Skeletal muscle tissue (tissue), 4 donors: ENCODE data around the gene AHCYL1. TPM values are rescaled to one million over a fixed set of nuclear protein-coding genes. Genes with fewer than 3 reads are reported as not detected.

Experiments used
- H3K27ac ChIP-seq: one replicate; pipeline ENCODE4 v1.7.0; 2013; ENCODE audit warnings: mild to moderate bottlenecking, low read depth, low read length, inconsistent platforms
- H3K27me3 ChIP-seq, 3 donors: one replicate each; pipeline ENCODE4 v1.7.0; 2013; ENCODE audit warnings: low read length in 3 of 3; ENCODE audit not compliant: control insufficient read depth in 3 of 3, insufficient read depth in 3 of 3
- H3K36me3 ChIP-seq, 3 donors: one replicate each; pipeline ENCODE4 v1.7.0; 2013; ENCODE audit warnings: low read length in 3 of 3; ENCODE audit not compliant: control insufficient read depth in 3 of 3, insufficient read depth in 3 of 3
- H3K4me1 ChIP-seq, 3 donors: one replicate each; pipeline ENCODE4 v1.7.0; 2013; ENCODE audit warnings: low read length in 3 of 3, mild to moderate bottlenecking in 3 of 3; ENCODE audit not compliant: control insufficient read depth in 3 of 3, insufficient read depth in 3 of 3
- H3K4me3 ChIP-seq, 3 donors: one replicate each; pipeline ENCODE4 v1.7.0; 2013; ENCODE audit warnings: low read length in 3 of 3
- H3K9ac ChIP-seq, 3 donors: one replicate each; pipeline ENCODE4 v1.7.0; 2013; ENCODE audit warnings: low read length in 3 of 3, mild to moderate bottlenecking in 3 of 3, moderate library complexity in 2 of 3, low read depth in 1 of 3
- H3K9me3 ChIP-seq, 3 donors: one replicate each; pipeline ENCODE4 v1.7.0; 2013; ENCODE audit warnings: low read length in 3 of 3; ENCODE audit not compliant: control insufficient read depth in 3 of 3
- total RNA-seq: library from RNA; depleted of rRNA; stranded (reverse); fragments of >200 nt; gene quantifications from one replicate; pipeline ENCODE4 v1.2.3, GENCODE V29; 2014
- donor health status: Osteomylitis.

Gene AHCYL1
- total RNA-seq, 1 donor from 2014 or later = 21.9 TPM

DNA sequence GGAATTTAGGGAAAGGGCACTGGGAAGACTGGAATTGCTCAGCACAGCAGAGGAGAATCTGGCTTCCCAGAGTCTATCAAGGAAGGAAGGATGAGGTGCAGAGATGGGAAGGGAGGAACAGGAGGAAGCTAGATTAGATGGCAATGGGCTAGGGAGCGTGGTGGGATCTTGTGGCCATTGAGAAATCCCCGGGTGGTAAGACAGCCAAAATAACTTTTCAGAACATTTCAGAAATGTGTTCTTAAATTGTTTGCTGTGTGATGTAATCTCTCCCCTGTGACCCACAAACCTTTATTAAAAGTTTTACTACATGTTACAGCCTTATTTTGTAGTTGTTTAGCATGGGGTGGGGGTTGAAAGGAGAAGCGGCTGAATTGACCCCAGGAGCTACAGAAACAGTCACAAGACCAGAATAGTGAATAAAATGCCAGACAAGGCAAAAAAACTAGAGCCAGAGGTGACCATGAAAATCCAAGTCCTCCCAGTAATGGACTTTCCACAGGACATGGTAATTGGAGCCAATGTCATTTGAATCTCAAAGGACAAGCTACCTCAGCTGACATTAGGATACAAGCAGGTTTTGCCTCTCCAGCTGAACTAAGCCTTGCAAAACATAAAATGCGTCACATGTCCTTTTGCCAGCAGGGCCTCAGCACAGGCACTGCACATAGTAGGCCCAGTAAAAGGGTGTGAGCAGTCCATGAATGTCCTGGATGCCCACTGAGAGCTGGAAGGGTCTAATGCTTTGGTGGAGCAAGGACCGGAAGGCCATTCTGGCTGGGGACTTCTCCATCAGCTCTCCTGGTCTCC, 980 bp upstream of the AHCYL1 start:
- Histone ChIP-seq H3K9ac (peak overlapping the region in 1 of 3 donors; percentile 91), H3K36me3 (peaks cover 0 to 4% (median 0%) of the 10 kb centered on the region in 3 donors), H3K4me3 (peak overlapping the region in 1 of 3 donors; percentile 49), H3K4me1 (peaks cover 45 to 71% (median 55%) of the 10 kb centered on the region in 3 donors), H3K27me3 (no peaks in the 10 kb centered on the region), H3K27ac (peak overlapping the region; percentile 97), H3K9me3 (no peaks in the 10 kb centered on the region)

DNA sequence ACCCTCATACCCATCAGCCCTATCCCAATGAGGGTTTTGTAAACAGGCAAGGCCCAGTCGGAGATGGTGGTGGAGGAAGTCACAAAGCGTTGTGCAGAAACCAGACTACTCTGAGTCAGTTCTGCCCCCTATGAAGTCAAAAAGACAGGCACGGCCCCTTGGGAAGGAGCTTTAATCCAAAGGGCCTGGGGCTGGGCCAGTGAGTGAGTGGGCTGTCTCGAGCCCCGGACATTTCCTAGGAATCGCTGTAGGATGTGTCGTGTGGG, 442 bp upstream of the AHCYL1 start:
- peaks cover 45 to 70% (median 53%) of the 10 kb centered on the region in 3 donors for H3K4me1 ChIP-seq
- H3K27ac ChIP-seq = peak overlapping the region; percentile 97
- H3K9me3 ChIP-seq = no peaks in the 10 kb centered on the region
- H3K36me3 ChIP-seq = peaks cover 0 to 4% (median 0%) of the 10 kb centered on the region in 3 donors
- no peaks in the 10 kb centered on the region for H3K27me3 ChIP-seq
- H3K9ac ChIP-seq = peak overlapping the region in 2 of 3 donors; percentile 28 to 91
- peak overlapping the region; percentile 49 to 76 (median 59) for H3K4me3 ChIP-seq

DNA sequence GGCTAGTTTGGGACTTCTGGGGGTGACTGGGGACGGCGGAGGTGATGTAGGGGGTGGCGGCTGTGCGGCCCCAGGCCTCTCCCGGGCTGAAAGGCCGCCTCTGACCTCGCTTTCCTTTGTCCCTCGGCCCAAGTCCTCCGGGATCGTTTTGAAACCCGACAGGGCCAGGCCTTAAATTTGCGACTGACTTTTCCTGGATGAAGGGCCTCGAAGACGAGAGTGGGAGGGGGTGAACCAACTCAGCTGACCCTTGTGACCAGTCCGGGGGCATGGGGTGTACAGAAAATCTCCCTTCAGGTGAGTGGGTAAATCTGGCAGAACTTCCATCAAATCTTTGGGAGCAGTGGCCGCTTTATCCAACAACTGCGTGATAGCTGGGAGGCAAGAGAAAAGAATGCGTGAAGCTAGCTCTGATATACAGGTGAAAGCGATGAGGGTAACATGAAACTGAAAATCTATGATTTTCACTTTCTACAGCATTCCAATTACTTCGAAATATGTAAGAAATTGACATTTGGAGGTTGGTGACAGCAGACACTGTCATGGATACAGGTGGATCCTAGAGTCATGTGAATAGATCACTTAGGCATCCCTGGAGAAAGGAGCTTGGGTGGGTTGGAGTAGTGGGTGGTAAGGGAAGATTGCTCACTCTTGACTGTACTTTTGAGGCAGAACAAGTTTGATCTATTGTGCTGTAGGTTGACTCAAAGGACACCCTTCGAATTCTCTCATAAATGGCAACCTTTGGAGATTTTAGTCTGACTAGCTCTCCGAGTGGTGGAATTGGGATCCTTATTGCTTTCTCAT, 885 bp downstream of the AHCYL1 start:
- H3K27ac ChIP-seq = peak overlapping the region; percentile 97
- H3K9me3 ChIP-seq = no peaks in the 10 kb centered on the region
- H3K36me3 ChIP-seq = peaks cover 0 to 4% (median 0%) of the 10 kb centered on the region in 3 donors
- no peaks in the 10 kb centered on the region for H3K27me3 ChIP-seq
- H3K4me1 ChIP-seq = peaks cover 50 to 70% (median 61%) of the 10 kb centered on the region in 3 donors
- peak overlapping the region; percentile 91 to 94 (median 94) for H3K9ac ChIP-seq
- peak overlapping the region; percentile 76 to 90 (median 83) for H3K4me3 ChIP-seq

DNA sequence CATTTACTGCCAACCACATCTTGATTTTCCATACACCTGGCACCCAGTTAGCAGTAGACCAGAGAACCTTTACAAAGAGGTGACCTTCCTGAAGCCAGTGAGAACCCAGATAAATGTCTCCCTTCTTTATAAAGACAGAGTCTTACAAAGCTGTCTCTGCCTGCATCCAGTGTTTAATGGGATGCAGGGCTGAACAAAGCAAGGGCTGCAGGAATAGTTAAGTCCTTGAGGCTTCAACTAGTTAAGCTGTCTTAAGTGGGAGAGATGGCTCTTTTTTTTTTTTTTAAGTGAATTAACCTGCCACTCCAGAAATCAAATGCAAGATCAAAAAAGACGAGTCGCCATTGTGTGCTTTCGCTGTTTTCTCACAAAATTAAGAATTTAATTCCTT, 1.5 kb downstream of the AHCYL1 start:
- peak overlapping the region; percentile 97 for H3K27ac ChIP-seq
- peaks cover 50 to 70% (median 63%) of the 10 kb centered on the region in 3 donors for H3K4me1 ChIP-seq

DNA sequence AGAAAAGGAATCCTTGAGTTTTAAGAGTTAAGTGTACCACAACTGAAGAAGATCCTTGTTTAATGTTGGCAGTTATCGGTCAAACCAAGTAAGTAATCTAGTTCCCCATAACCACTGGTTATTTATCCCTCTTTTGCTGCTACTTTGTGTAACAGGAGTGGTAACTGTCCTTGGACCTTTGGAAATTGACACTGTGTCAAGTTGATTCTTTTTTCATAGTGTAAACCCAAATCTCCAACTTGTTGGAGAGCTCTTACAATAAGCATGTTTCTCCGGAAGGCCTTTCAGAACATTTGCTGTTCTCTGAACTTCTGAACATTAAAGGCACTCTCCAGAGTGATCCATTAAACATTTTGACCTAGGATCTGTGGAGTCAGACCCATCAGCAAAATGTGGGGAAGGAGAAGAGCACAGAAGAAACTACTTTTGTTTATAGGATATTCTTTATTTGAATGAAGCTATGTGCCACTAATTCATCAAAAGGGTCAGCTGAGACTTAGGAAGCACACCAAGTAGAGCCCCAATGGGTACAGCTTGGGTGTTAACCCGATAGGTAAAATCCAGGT, 3.9 kb downstream of the AHCYL1 start:
- Histone ChIP-seq H3K27me3 (no peaks in the 10 kb centered on the region), H3K9ac (no peak overlapping the region), H3K9me3 (no peaks in the 10 kb centered on the region), H3K36me3 (peaks cover 0 to 4% (median 0%) of the 10 kb centered on the region in 3 donors), H3K27ac (peak overlapping the region; percentile 94), H3K4me3 (no peak overlapping the region), H3K4me1 (peaks cover 50 to 74% (median 70%) of the 10 kb centered on the region in 3 donors)

More for the DNA sequence above, 1.5 kb downstream of the AHCYL1 start:
- Histone ChIP-seq H3K9ac (peak overlapping the region; percentile 91 to 94 (median 94)), H3K4me3 (peak overlapping the region; percentile 76 to 90 (median 83)), H3K36me3 (peaks cover 0 to 4% (median 0%) of the 10 kb centered on the region in 3 donors), H3K9me3 (no peaks in the 10 kb centered on the region), H3K27me3 (no peaks in the 10 kb centered on the region)

DNA sequence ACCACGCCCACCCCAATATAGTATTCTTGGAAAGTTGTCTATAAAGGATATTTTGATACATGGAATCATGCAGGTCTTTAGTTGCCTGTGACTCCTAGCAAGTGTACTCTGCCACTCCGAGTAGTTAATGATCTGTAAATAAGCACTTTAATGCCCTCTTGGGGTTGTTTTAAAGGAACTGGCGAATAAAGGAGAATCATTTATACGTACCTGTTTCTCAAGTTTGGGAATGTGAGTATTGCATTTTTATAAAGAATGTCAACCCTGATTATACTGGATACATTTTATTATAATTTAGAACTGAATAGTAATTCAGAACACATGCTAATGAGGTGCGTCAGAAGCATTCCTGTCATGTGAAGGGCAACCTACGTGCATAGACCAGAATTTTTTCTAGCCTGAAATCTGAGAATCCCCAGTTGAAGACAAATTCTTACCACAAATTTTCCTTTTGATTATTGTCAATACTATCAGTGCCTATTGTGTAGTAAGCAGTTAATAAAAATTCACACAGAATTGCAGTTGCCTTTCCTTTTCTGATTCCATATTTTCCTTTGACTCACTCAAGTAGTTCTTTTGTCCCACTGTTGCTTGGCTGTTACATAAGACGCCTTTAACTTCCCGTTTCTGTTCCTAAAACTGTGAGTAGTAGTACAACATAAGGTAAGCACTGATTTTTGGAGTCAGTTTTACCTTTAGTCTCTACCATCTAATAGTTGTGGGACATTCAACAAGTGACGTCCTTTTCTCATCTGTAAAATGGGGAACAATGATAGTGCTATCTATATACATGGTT, 5.1 kb downstream of the AHCYL1 start:
- peaks cover 47 to 75% (median 72%) of the 10 kb centered on the region in 3 donors for H3K4me1 ChIP-seq
- no peaks in the 10 kb centered on the region for H3K27me3 ChIP-seq
- peak overlapping the region; percentile 0 to 51 (median 18) for H3K4me3 ChIP-seq
- peak overlapping the region; percentile 4 to 67 (median 48) for H3K9ac ChIP-seq
- H3K27ac ChIP-seq = peak overlapping the region; percentile 94
- H3K9me3 ChIP-seq = no peaks in the 10 kb centered on the region
- peaks cover 0 to 4% (median 0%) of the 10 kb centered on the region in 3 donors for H3K36me3 ChIP-seq

DNA sequence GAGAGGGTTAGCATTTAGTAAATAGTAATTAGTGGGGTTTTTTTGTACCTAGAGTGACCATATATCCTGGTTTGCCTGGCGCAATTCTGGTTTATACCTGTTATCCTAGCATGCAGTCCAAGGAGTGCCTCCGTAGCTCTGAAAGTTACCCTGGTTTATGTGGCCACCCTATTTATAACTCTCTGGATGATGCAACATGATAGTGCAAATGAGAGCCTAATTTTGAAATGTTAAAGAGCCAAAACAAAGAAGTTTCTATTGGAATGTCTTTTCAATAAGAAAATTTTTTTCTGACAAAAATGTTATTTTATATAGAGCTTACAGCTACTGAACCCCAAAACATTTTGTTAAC, 5.7 kb downstream of the AHCYL1 start:
- Histone ChIP-seq H3K36me3 (peaks cover 0 to 4% (median 0%) of the 10 kb centered on the region in 3 donors), H3K4me1 (peaks cover 52 to 79% (median 78%) of the 10 kb centered on the region in 3 donors), H3K9ac (peak overlapping the region; percentile 4 to 67 (median 48)), H3K9me3 (no peaks in the 10 kb centered on the region), H3K4me3 (peak overlapping the region; percentile 0 to 51 (median 18)), H3K27ac (peak overlapping the region; percentile 94), H3K27me3 (no peaks in the 10 kb centered on the region)

DNA sequence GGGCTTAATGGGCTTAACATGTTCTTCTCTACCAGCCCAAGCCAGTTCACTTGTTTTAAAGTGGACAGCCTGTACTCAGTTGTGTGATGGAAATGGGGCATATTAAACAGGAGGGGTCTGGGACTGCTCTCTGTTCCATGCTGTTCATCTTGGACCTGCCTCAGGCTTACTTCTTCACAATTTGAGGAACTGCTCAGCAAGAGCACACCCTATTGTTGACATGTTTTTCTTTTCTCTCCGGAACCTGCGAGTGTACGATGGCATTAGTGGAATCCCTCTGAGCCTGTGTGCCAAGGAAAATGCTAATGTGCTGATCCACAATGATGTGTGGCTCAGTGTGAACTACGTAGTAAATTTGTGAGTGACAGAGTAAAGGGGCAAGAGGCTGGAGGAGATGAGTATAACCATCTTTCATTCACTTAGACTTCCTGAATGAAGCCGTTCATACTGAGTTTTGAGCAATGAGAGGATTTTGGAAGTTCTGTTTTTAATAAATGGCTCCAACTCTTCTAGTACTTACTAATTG, 6.9 kb downstream of the AHCYL1 start:
- Histone ChIP-seq H3K36me3 (peaks cover 0 to 7% (median 0%) of the 10 kb centered on the region in 3 donors), H3K27ac (peak overlapping the region; percentile 94), H3K4me1 (peaks cover 42 to 76% (median 74%) of the 10 kb centered on the region in 3 donors), H3K9ac (no peak overlapping the region), H3K4me3 (peak overlapping the region in 1 of 3 donors; percentile 27), H3K27me3 (no peaks in the 10 kb centered on the region), H3K9me3 (no peaks in the 10 kb centered on the region)

DNA sequence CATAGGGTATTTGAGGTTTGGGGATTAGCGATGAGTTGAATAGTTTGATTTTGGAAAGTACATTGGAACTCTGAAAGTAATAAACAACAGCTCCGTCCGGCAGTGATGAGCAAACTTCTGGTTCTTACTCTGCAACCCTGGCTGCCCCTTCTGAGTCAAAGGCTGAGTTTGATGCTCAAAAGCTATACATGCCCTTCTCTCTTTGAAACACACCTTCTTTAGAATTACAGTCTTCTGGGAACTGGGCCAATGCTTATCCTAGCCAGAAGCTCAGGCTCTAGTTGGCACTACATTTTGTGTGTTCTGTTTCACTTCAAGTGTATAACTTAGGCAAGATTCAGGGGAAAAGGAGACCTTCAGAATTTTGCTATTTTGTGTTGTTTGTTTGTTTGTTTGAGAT, 9.3 kb downstream of the AHCYL1 start:
- Histone ChIP-seq H3K27me3 (no peaks in the 10 kb centered on the region), H3K9me3 (no peaks in the 10 kb centered on the region), H3K4me3 (no peak overlapping the region), H3K4me1 (peaks cover 48 to 67% (median 66%) of the 10 kb centered on the region in 3 donors), H3K27ac (no peak overlapping the region), H3K36me3 (peaks cover 0 to 5% (median 0%) of the 10 kb centered on the region in 3 donors), H3K9ac (no peak overlapping the region)
